Gastrocnemius medialis (tissue), 4 donors: ENCODE results near the gene OTOP2.

Source experiments
- CTCF ChIP-seq, 5 experiments: fragments of 450-650 bp in 3 of 5; fragments of 200-600 bp in 2 of 5; sonication (generic) in 2 of 5; IDR thresholded peaks in 4 of 5; conservative IDR thresholded peaks in 1 of 5; 1 replicate in 4 of 5; 2 replicates in 1 of 5; pipeline ENCODE4 v1.5.1; 2016 to 2019; ENCODE audit warnings: antibody characterized with exemption in 5 of 5, mild to moderate bottlenecking in 3 of 5, moderate library complexity in 3 of 5
- POLR2A ChIP-seq, 2 donors: fragments of 450-650 bp; IDR thresholded peaks; one replicate each; pipeline ENCODE4 v1.6.1; 2017; ENCODE audit warnings: antibody characterized with exemption in 2 of 2, mild to moderate bottlenecking in 2 of 2, moderate library complexity in 2 of 2

GRCh38 chr17:74971842-74972106, 47.7 kb downstream of the OTOP2 start:
- no peak for TF ChIP-seq CTCF (IDR thresholded peaks at IDR 0.05 in 4 of 5, conservative IDR thresholded peaks at IDR 0.05 in 1 of 5)
- TF ChIP-seq POLR2A (IDR thresholded peaks at IDR 0.05): no peak
